SK-N-SH (cell line): ENCODE data around the gene AVPR1B. TPM values are rescaled to one million over a fixed set of nuclear protein-coding genes. Genes with fewer than 3 reads are reported as not detected.

Experiments
- CTCF ChIA-PET: fragments of 300-600, 350-600 bp; formaldehyde crosslinking; extraction: SDS; loops from one replicate; lab custom pipeline; 2021; lab: Yijun Ruan, JAX
- POLR2A ChIA-PET: fragments of 350-600 bp; sonication (Branson Sonifier 250); formaldehyde crosslinking; extraction: SDS; loops from one replicate; lab custom pipeline; 2020; ENCODE audit warnings: antibody characterized with exemption, inconsistent platforms; lab: Yijun Ruan, JAX
- DNase-seq: peaks from one replicate; pipeline ENCODE4 v3.0.0; 2012
- H2AFZ ChIP-seq: fragments of 200-600 bp; sonication (generic); 2 replicates; pipeline ENCODE4 v1.8.1; 2016; ENCODE audit warnings: antibody characterized with exemption, mild to moderate bottlenecking, low read depth
- H3F3A ChIP-seq: fragments of 200-600 bp; sonication (generic); replicated peaks from 2 replicates; pipeline ENCODE3; 2016; ENCODE audit warnings: antibody characterized with exemption, mild to moderate bottlenecking; ENCODE audit not compliant: insufficient read depth
- H3K27ac ChIP-seq, 2 experiments: fragments of 200-500 bp in 1 of 2; fragments of 200-600 bp in 1 of 2; sonication (Bioruptor generic) in 1 of 2; sonication (generic), shearing (Covaris generic) in 1 of 2; 2 replicates each; pipeline versions ENCODE4 v1.5.1 to v1.6.1; 2014 to 2016; ENCODE audit warnings: low read depth in 2 of 2, inconsistent platforms in 1 of 2, low read length in 1 of 2, mild to moderate bottlenecking in 1 of 2, mixed read lengths in 1 of 2
- H3K27me3 ChIP-seq: fragments of 200-600 bp; sonication (generic), shearing (Covaris generic); 2 replicates; pipeline ENCODE4 v1.6.1; 2016; ENCODE audit warnings: mixed run types; ENCODE audit not compliant: insufficient read depth
- H3K36me3 ChIP-seq, 2 experiments: fragments of 200-500 bp in 1 of 2; fragments of 200-600 bp in 1 of 2; sonication (Bioruptor generic) in 1 of 2; sonication (generic) in 1 of 2; replicated peaks in 1 of 2; 2 replicates each; pipeline versions ENCODE3 to v1.5.1; 2014 to 2016; ENCODE audit warnings: low read length in 1 of 2, mild to moderate bottlenecking in 1 of 2; ENCODE audit not compliant: insufficient read depth in 2 of 2, control insufficient read depth in 1 of 2
- H3K4me1 ChIP-seq, 2 experiments: fragments of 200-500 bp in 1 of 2; fragments of 200-600 bp in 1 of 2; sonication (Bioruptor generic) in 1 of 2; sonication (generic), shearing (Covaris generic) in 1 of 2; 2 replicates each; pipeline versions ENCODE4 v1.5.1 to v1.6.1; 2014 to 2016; ENCODE audit warnings: low read depth in 1 of 2, low read length in 1 of 2, mixed run types in 1 of 2; ENCODE audit not compliant: insufficient read depth in 2 of 2, control insufficient read depth in 1 of 2
- H3K4me2 ChIP-seq: fragments of 200-600 bp; sonication (generic), shearing (Covaris generic); 2 replicates; pipeline ENCODE4 v1.6.1; 2017; ENCODE audit warnings: mixed run types
- H3K4me3 ChIP-seq, 2 experiments: fragments of 200-500 bp in 1 of 2; fragments of 200-600 bp in 1 of 2; sonication (Bioruptor generic) in 1 of 2; sonication (generic), shearing (Covaris generic) in 1 of 2; 2 replicates each; pipeline versions ENCODE4 v1.5.1 to v1.8.1; 2014 to 2016; ENCODE audit warnings: low read depth in 2 of 2, inconsistent platforms in 1 of 2, low read length in 1 of 2, mild to moderate bottlenecking in 1 of 2, mixed read lengths in 1 of 2, moderate library complexity in 1 of 2
- H3K79me2 ChIP-seq: fragments of 200-600 bp; sonication (generic); 2 replicates; pipeline ENCODE4 v1.8.1; 2017; ENCODE audit warnings: mild to moderate bottlenecking; ENCODE audit not compliant: insufficient read depth
- H3K9ac ChIP-seq: fragments of 200-600 bp; sonication (generic); 2 replicates; pipeline ENCODE4 v1.6.1; 2017; ENCODE audit warnings: mixed run types
- H3K9me2 ChIP-seq: fragments of 200-600 bp; sonication (generic); 2 replicates; pipeline ENCODE4 v1.6.1; 2017; ENCODE audit warnings: mixed run types
- H3K9me3 ChIP-seq: fragments of 200-600 bp; sonication (generic); 2 replicates; pipeline ENCODE4 v1.6.1; 2017; ENCODE audit warnings: mixed run types, mild to moderate bottlenecking, moderate library complexity
- H4K20me1 ChIP-seq: fragments of 200-600 bp; sonication (generic); 2 replicates; pipeline ENCODE4 v1.6.1; 2017; ENCODE audit warnings: mild to moderate bottlenecking, mixed run types; ENCODE audit not compliant: insufficient read depth
- CHD2 ChIP-seq: fragments of 150-350 bp; IDR thresholded peaks from 2 replicates; pipeline ENCODE4 v1.6.1; 2018; ENCODE audit warnings: low read length; ENCODE audit not compliant: partially characterized antibody
- FOXM1 ChIP-seq: IDR thresholded peaks from 2 replicates; pipeline ENCODE4 v1.4.0; 2012; ENCODE audit warnings: low read depth, mild to moderate bottlenecking
- JUND ChIP-seq: IDR thresholded peaks from 2 replicates; pipeline ENCODE4 v1.4.0; 2012
- MEF2A ChIP-seq: IDR thresholded peaks from 2 replicates; pipeline ENCODE4 v1.4.0; 2012; ENCODE audit warnings: low read depth, borderline replicate concordance
- POLR2AphosphoS5 ChIP-seq: IDR thresholded peaks from 2 replicates; pipeline ENCODE4 v1.6.1; 2012; ENCODE audit warnings: low read depth, low read length
- RAD21 ChIP-seq: IDR thresholded peaks from 2 replicates; pipeline ENCODE4 v1.6.1; 2012; ENCODE audit warnings: mild to moderate bottlenecking, low read length
- RFX5 ChIP-seq: IDR thresholded peaks from 2 replicates; pipeline ENCODE4 v1.6.1; 2012; ENCODE audit warnings: mild to moderate bottlenecking, improper control_type of control experiment, low read length
- SIN3A ChIP-seq: IDR thresholded peaks from 2 replicates; pipeline ENCODE4 v1.6.1; 2012; ENCODE audit warnings: low read depth, mild to moderate bottlenecking, low read length, moderate library complexity, borderline replicate concordance
- SMC3 ChIP-seq: IDR thresholded peaks from 2 replicates; pipeline ENCODE4 v1.6.1; 2012; ENCODE audit warnings: low read depth, low read length, improper control_type of control experiment
- TAF1 ChIP-seq: IDR thresholded peaks from 2 replicates; pipeline ENCODE4 v1.6.1; 2012; ENCODE audit warnings: low read depth, mild to moderate bottlenecking, low read length, moderate library complexity, borderline replicate concordance
- TCF12 ChIP-seq: IDR thresholded peaks from 2 replicates; pipeline ENCODE4 v1.4.0; 2012
- WGBS: methylation state at CpG from one replicate; pipeline ENCODE4 v1.1.6; 2017; ENCODE audit warnings: low lambda C conversion rate; 5-methylcytosine and 5-hydroxymethylcytosine counted together
- polyA plus RNA-seq, 3 experiments: library from polyadenylated mRNA; depleted of rRNA; stranded (reverse); fragments of >200 nt; gene quantifications; 2 replicates each; pipeline ENCODE4 v1.2.3, GENCODE V29; 2012
- TF ChIP-seq, protein P1 (sequence below): fragments of 150-350 bp; IDR thresholded peaks from 2 replicates; pipeline ENCODE4 v1.6.1; 2016; ENCODE audit warnings: mild to moderate bottlenecking, low read depth, low read length
- TF ChIP-seq, protein P2 (sequence below): IDR thresholded peaks from 2 replicates; pipeline ENCODE4 v1.4.0; 2012; ENCODE audit warnings: low read depth, borderline replicate concordance
- TF ChIP-seq, protein P3 (sequence below): fragments of 200-600 bp; sonication (generic); IDR thresholded peaks from 2 replicates; pipeline ENCODE4 v1.6.1; 2017; ENCODE audit warnings: antibody characterized with exemption, mild to moderate bottlenecking, moderate library complexity
- TF ChIP-seq, protein P4 (sequence below): fragments of 150-350 bp; IDR thresholded peaks from 2 replicates; pipeline ENCODE4 v1.6.1; 2017; ENCODE audit warnings: antibody characterized with exemption, low read length, low read depth, borderline replicate concordance
- TF ChIP-seq, protein P5 (sequence below): IDR thresholded peaks from 2 replicates; pipeline ENCODE4; 2012

Gene AVPR1B
- polyA plus RNA-seq, 1 of the 3 experiments (the other 2 are of a cell fraction): not detected

DNA sequence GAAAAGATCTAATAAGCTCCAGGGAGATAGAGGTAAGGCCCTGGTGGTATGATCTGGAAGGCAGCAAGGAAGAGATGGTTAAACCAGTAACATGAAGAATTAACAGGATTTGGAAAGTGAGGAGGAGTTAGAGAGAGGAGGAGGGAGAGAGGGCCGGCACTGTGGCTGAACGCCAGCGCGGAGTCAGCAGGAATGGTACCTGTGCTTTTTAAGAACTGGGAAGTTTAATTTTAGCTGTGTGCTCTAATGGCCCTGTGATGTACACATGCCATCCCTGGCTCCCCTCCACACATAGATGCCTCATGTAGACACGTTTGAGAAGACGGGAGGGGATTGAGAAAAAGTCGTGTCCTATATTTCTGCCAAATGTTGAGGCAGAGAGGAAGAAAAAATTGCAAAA lies 13.8 kb upstream of the AVPR1B start:
- H3K4me2 ChIP-seq: no peak overlapping the region
- TF ChIP-seq SMC3 (no peak), TAF1 (no peak)
- H3K9me3 ChIP-seq: no peaks in the 10 kb centered on the region
- no peaks in the 10 kb centered on the region for H4K20me1 ChIP-seq
- H3K27me3 ChIP-seq: peaks cover 28% of the 10 kb centered on the region; the same call in 1 of the 2 replicates
- no peaks in the 10 kb centered on the region for H3K9me2 ChIP-seq
- no peak for DNase-seq
- H3K4me3 ChIP-seq: no peak overlapping the region
- no peaks in the 10 kb centered on the region for H3K79me2 ChIP-seq
- H3K4me1 ChIP-seq: no peaks in the 10 kb centered on the region
- ChIA-PET CTCF (interaction anchor here (1.4 kb wide), 1 partner anchor 24 kb away, joined by 4 read pairs; no protein-coding TSS in a partner anchor), POLR2A (no interaction called here)
- H3K36me3 ChIP-seq: no peaks in the 10 kb centered on the region
- H3F3A ChIP-seq: no peaks in the 10 kb centered on the region
- no peak overlapping the region for H3K9ac ChIP-seq
- 76% methylated on average over 7 of the region's 7 CpGs for WGBS
- no peak overlapping the region for H3K27ac ChIP-seq
- H2AFZ ChIP-seq: no peak overlapping the region

DNA sequence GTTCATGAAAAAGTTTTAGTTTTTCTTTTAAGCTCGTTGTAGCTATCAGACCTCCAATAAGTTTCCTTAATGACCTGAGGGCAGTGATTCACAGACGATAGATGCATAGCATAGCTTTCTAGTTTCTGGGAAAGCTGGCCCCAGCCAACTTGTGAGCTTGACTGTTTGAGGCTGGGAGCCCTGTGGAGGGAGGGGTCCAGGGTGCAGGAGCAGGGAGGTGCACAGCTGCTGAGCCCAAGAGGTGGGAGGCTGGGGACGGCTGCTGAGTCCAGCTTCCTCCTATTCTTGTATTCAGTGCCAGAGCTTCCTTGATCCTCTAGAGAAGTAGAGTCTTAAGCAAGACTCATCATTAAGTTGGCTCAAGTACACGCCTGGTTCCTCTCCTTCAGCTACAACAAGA lies 11.0 kb upstream of the AVPR1B start:
- H3K27me3 ChIP-seq: peaks cover 31% of the 10 kb centered on the region; the same call in 1 of the 2 replicates
- no peaks in the 10 kb centered on the region for H3F3A ChIP-seq
- no peaks in the 10 kb centered on the region for H3K4me1 ChIP-seq
- H3K79me2 ChIP-seq: no peaks in the 10 kb centered on the region
- H2AFZ ChIP-seq: no peak overlapping the region
- no peaks in the 10 kb centered on the region for H3K36me3 ChIP-seq
- H4K20me1 ChIP-seq: no peaks in the 10 kb centered on the region
- ChIA-PET POLR2A (no interaction called here), CTCF (interaction anchor here (0.9 to 1.3 kb wide), 3 partner anchors 22 to 855 kb away, joined by 3 to 5 read pairs (median 3); no protein-coding TSS in a partner anchor)
- no peak for DNase-seq
- no peak overlapping the region for H3K9ac ChIP-seq
- H3K9me2 ChIP-seq: no peaks in the 10 kb centered on the region
- H3K4me2 ChIP-seq: no peak overlapping the region
- H3K27ac ChIP-seq: no peak overlapping the region
- 20% methylated on average over 4 of the region's 4 CpGs for WGBS
- TF ChIP-seq POLR2AphosphoS5 (no peak), FOXM1 (no peak), JUND (no peak), TCF12 (no peak), RAD21 (no peak), CHD2 (no peak), SIN3A (no peak), RFX5 (no peak), MEF2A (no peak)
- TF ChIP-seq, protein P1, sequence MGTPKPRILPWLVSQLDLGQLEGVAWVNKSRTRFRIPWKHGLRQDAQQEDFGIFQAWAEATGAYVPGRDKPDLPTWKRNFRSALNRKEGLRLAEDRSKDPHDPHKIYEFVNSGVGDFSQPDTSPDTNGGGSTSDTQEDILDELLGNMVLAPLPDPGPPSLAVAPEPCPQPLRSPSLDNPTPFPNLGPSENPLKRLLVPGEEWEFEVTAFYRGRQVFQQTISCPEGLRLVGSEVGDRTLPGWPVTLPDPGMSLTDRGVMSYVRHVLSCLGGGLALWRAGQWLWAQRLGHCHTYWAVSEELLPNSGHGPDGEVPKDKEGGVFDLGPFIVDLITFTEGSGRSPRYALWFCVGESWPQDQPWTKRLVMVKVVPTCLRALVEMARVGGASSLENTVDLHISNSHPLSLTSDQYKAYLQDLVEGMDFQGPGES: no peak
- TF ChIP-seq, protein P2, sequence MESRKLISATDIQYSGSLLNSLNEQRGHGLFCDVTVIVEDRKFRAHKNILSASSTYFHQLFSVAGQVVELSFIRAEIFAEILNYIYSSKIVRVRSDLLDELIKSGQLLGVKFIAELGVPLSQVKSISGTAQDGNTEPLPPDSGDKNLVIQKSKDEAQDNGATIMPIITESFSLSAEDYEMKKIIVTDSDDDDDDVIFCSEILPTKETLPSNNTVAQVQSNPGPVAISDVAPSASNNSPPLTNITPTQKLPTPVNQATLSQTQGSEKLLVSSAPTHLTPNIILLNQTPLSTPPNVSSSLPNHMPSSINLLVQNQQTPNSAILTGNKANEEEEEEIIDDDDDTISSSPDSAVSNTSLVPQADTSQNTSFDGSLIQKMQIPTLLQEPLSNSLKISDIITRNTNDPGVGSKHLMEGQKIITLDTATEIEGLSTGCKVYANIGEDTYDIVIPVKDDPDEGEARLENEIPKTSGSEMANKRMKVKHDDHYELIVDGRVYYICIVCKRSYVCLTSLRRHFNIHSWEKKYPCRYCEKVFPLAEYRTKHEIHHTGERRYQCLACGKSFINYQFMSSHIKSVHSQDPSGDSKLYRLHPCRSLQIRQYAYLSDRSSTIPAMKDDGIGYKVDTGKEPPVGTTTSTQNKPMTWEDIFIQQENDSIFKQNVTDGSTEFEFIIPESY: no peak
- TF ChIP-seq, protein P3, sequence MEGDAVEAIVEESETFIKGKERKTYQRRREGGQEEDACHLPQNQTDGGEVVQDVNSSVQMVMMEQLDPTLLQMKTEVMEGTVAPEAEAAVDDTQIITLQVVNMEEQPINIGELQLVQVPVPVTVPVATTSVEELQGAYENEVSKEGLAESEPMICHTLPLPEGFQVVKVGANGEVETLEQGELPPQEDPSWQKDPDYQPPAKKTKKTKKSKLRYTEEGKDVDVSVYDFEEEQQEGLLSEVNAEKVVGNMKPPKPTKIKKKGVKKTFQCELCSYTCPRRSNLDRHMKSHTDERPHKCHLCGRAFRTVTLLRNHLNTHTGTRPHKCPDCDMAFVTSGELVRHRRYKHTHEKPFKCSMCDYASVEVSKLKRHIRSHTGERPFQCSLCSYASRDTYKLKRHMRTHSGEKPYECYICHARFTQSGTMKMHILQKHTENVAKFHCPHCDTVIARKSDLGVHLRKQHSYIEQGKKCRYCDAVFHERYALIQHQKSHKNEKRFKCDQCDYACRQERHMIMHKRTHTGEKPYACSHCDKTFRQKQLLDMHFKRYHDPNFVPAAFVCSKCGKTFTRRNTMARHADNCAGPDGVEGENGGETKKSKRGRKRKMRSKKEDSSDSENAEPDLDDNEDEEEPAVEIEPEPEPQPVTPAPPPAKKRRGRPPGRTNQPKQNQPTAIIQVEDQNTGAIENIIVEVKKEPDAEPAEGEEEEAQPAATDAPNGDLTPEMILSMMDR: no peak
- TF ChIP-seq, protein P4, sequence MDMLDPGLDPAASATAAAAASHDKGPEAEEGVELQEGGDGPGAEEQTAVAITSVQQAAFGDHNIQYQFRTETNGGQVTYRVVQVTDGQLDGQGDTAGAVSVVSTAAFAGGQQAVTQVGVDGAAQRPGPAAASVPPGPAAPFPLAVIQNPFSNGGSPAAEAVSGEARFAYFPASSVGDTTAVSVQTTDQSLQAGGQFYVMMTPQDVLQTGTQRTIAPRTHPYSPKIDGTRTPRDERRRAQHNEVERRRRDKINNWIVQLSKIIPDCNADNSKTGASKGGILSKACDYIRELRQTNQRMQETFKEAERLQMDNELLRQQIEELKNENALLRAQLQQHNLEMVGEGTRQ: no peak
- TF ChIP-seq, protein P5, sequence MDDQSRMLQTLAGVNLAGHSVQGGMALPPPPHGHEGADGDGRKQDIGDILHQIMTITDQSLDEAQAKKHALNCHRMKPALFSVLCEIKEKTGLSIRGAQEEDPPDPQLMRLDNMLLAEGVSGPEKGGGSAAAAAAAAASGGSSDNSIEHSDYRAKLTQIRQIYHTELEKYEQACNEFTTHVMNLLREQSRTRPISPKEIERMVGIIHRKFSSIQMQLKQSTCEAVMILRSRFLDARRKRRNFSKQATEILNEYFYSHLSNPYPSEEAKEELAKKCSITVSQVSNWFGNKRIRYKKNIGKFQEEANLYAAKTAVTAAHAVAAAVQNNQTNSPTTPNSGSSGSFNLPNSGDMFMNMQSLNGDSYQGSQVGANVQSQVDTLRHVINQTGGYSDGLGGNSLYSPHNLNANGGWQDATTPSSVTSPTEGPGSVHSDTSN: no peak
- H3K4me3 ChIP-seq: no peak overlapping the region
- no peaks in the 10 kb centered on the region for H3K9me3 ChIP-seq
